Measurements from ENCODE around the gene BMPR1A. TPM values are rescaled to one million over a fixed set of nuclear protein-coding genes. Genes with fewer than 3 reads are reported as not detected.
"Not testable (repeated sequence)": the region's sequence is repeated elsewhere in the genome, so short reads cannot be mapped to it uniquely, and the experiment has no call there.

The BMPR1A gene
- total and polyA plus RNA-seq, 2 donors from 2014 or later = 7.9 to 37.4 TPM

DNA sequence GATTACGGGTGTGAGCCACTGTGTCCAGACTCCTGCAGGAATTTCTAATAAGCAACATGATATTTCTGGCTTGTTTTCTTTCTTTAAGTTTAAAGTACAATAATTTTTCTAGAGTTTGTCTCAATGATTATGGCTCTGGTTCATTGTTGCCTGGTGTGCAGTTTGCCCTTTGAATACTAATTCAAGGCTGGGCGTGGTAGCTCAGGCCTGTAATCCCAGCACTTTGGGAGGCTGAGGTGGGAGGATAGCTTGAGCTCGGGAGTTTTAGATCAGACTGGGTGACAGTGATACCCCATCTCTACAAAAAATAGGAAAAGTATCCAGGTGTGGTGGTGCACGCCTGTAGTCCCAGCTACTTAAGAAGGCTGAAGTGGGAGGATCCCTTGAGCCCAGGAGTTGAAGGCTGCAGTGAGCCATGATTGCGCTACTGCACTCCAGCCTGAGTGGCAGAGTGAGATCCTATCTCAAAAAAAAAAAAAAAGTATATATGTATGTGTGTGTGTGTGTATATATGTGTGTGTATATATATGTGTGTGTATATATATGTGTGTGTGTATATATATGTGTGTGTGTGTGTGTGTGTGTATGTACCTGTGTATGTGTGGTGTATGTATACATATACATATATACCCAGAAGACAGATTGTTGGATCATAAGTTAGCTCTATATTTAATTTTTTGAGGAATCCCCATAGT, 220.1 kb downstream of the BMPR1A start:
- no peak overlapping the region for H3K27ac ChIP-seq (ENCODE audit: low read depth in 2 of 2, low read length in 2 of 2)
- H3K27me3 ChIP-seq (ENCODE audit: control insufficient read depth, insufficient read depth, low read length) = no peaks in the 10 kb centered on the region
- TF ChIP-seq, protein P1, sequence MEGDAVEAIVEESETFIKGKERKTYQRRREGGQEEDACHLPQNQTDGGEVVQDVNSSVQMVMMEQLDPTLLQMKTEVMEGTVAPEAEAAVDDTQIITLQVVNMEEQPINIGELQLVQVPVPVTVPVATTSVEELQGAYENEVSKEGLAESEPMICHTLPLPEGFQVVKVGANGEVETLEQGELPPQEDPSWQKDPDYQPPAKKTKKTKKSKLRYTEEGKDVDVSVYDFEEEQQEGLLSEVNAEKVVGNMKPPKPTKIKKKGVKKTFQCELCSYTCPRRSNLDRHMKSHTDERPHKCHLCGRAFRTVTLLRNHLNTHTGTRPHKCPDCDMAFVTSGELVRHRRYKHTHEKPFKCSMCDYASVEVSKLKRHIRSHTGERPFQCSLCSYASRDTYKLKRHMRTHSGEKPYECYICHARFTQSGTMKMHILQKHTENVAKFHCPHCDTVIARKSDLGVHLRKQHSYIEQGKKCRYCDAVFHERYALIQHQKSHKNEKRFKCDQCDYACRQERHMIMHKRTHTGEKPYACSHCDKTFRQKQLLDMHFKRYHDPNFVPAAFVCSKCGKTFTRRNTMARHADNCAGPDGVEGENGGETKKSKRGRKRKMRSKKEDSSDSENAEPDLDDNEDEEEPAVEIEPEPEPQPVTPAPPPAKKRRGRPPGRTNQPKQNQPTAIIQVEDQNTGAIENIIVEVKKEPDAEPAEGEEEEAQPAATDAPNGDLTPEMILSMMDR (IDR thresholded peaks at IDR 0.05; ENCODE audit: borderline replicate concordance, extremely low read depth, insufficient read depth) = no peak
- intact Hi-C loops (cut with DNase I) = no loop called here
- H3K4me1 ChIP-seq (ENCODE audit: control insufficient read depth in 2 of 3, insufficient read depth in 2 of 3, low read depth in 1 of 3, low read length in 3 of 3) = peaks cover 0 to 29% (median 14%) of the 10 kb centered on the region in 3 donors
- no peak overlapping the region for H3K4me3 ChIP-seq (ENCODE audit: low read length in 3 of 3)
- no peak overlapping the region for H3K9ac ChIP-seq (ENCODE audit: low read length in 3 of 3)
- FAIRE-seq = no peak
- no peaks in the 10 kb centered on the region for H3K36me3 ChIP-seq (ENCODE audit: control insufficient read depth in 2 of 3, insufficient read depth in 3 of 3, low read length in 3 of 3)
- DNase-seq = no peak
- H3K9me3 ChIP-seq (ENCODE audit: control insufficient read depth in 2 of 3, insufficient read depth in 1 of 3, low read length in 3 of 3) = no peaks in the 10 kb centered on the region

- H3K9me3 ChIP-seq (ENCODE audit: control insufficient read depth in 2 of 3, insufficient read depth in 1 of 3, low read length in 3 of 3); H3K4me3 ChIP-seq (ENCODE audit: low read length in 3 of 3); H3K9ac ChIP-seq (ENCODE audit: low read length in 3 of 3); DNase-seq; intact Hi-C loops (cut with DNase I); H3K36me3 ChIP-seq (ENCODE audit: control insufficient read depth in 2 of 3, insufficient read depth in 3 of 3, low read length in 3 of 3); H3K27me3 ChIP-seq (ENCODE audit: control insufficient read depth, insufficient read depth, low read length); FAIRE-seq: not testable (repeated sequence)
- peak overlapping the region in 1 of 2 donors; percentile 4 for H3K27ac ChIP-seq (ENCODE audit: low read depth in 2 of 2, low read length in 2 of 2)
- peaks cover 0 to 25% (median 13%) of the 10 kb centered on the region in 3 donors for H3K4me1 ChIP-seq (ENCODE audit: control insufficient read depth in 2 of 3, insufficient read depth in 2 of 3, low read depth in 1 of 3, low read length in 3 of 3)
Observed at GRCh38 chr10:86978457-86978856, 222.0 kb downstream of the BMPR1A start.

GRCh38 chr10:86979296-86979818, 222.9 kb downstream of the BMPR1A start:
- H3K36me3 ChIP-seq (ENCODE audit: control insufficient read depth in 2 of 3, insufficient read depth in 3 of 3, low read length in 3 of 3) = no peaks in the 10 kb centered on the region
- intact Hi-C loops (cut with DNase I) = no loop called here
- peak overlapping the region in 1 of 2 donors; percentile 28 for H3K27ac ChIP-seq (ENCODE audit: low read depth in 2 of 2, low read length in 2 of 2)
- no peak overlapping the region for H3K9ac ChIP-seq (ENCODE audit: low read length in 3 of 3)
- H3K4me1 ChIP-seq (ENCODE audit: control insufficient read depth in 2 of 3, insufficient read depth in 2 of 3, low read depth in 1 of 3, low read length in 3 of 3) = peaks cover 0 to 20% (median 13%) of the 10 kb centered on the region in 3 donors
- DNase-seq (no peak), FAIRE-seq (no peak)
- TF ChIP-seq, protein P1 (IDR thresholded peaks at IDR 0.05; ENCODE audit: borderline replicate concordance, extremely low read depth, insufficient read depth) = no peak
- H3K27me3 ChIP-seq (ENCODE audit: control insufficient read depth, insufficient read depth, low read length) = no peaks in the 10 kb centered on the region
- no peak overlapping the region for H3K4me3 ChIP-seq (ENCODE audit: low read length in 3 of 3)
- H3K9me3 ChIP-seq (ENCODE audit: control insufficient read depth in 2 of 3, insufficient read depth in 1 of 3, low read length in 3 of 3) = no peaks in the 10 kb centered on the region

DNA sequence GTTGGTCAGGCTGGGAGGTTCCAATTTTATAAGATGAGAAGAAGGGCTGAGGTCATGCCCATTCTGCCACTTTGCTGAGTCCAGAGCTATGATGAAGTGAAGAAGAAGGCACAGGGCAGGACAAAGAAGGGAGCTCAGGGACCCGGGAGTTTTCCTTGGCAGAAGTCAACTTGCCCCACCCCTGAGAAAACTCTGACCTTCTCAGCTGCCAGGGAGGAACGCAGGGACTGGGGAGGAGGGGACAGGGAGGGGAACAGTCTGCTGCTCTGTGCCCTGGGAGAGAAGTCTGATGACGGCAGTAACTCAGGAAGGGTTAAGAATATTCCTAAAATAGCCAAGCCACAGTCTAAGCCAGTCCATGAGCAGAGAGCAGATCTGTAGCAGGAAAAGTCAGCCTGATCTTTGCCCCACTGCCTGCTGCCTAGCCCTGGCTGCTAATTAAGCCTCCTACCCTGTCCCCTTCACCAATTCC, 223.6 kb downstream of the BMPR1A start:
- TF ChIP-seq, protein P1 (IDR thresholded peaks at IDR 0.05; ENCODE audit: borderline replicate concordance, extremely low read depth, insufficient read depth) = no peak
- Histone ChIP-seq H3K9me3 (ENCODE audit: control insufficient read depth in 2 of 3, insufficient read depth in 1 of 3, low read length in 3 of 3) (no peaks in the 10 kb centered on the region), H3K27me3 (ENCODE audit: control insufficient read depth, insufficient read depth, low read length) (no peaks in the 10 kb centered on the region), H3K4me3 (ENCODE audit: low read length in 3 of 3) (no peak overlapping the region), H3K4me1 (ENCODE audit: control insufficient read depth in 2 of 3, insufficient read depth in 2 of 3, low read depth in 1 of 3, low read length in 3 of 3) (peaks cover 0 to 15% (median 13%) of the 10 kb centered on the region in 3 donors), H3K27ac (ENCODE audit: low read depth in 2 of 2, low read length in 2 of 2) (peak overlapping the region; percentile 28 to 32), H3K9ac (ENCODE audit: low read length in 3 of 3) (no peak overlapping the region), H3K36me3 (ENCODE audit: control insufficient read depth in 2 of 3, insufficient read depth in 3 of 3, low read length in 3 of 3) (no peaks in the 10 kb centered on the region)
- intact Hi-C loops (cut with DNase I) = no loop called here
- DNase-seq = peak in 1 of 5 donors; percentile 81
- FAIRE-seq = no peak

DNA sequence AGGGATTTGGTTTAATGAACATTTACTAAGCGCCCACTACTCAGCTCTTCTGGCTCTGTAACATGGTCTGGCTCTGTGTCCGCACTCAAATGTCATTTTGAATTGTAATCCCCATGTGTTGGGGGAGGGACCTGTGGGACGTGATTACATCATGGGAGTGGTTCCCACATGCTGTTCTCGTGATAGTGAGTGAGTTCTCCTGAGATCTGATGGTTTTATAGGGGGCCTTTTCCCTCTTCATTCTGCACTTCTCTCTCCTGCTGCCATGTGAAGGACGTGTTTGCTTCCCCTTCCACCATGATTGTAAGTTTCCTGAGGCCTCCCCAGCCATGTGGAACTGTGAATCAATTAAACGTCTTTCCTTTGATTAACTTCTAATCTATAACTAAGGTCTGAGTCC, 224.6 kb downstream of the BMPR1A start:
- H3K36me3 ChIP-seq (ENCODE audit: control insufficient read depth in 2 of 3, insufficient read depth in 3 of 3, low read length in 3 of 3); H3K9me3 ChIP-seq (ENCODE audit: control insufficient read depth in 2 of 3, insufficient read depth in 1 of 3, low read length in 3 of 3); FAIRE-seq; H3K27me3 ChIP-seq (ENCODE audit: control insufficient read depth, insufficient read depth, low read length); intact Hi-C loops (cut with DNase I); DNase-seq; H3K9ac ChIP-seq (ENCODE audit: low read length in 3 of 3); H3K4me3 ChIP-seq (ENCODE audit: low read length in 3 of 3): not testable (repeated sequence)
- Histone ChIP-seq H3K27ac (ENCODE audit: low read depth in 2 of 2, low read length in 2 of 2) (peak overlapping the region; percentile 17 to 46), H3K4me1 (ENCODE audit: control insufficient read depth in 2 of 3, insufficient read depth in 2 of 3, low read depth in 1 of 3, low read length in 3 of 3) (peaks cover 0 to 15% (median 13%) of the 10 kb centered on the region in 3 donors)
